ENCODE data around the gene NDUFA6.
"Not testable (repeated sequence)": the region's sequence is repeated elsewhere in the genome, so short reads cannot be mapped to it uniquely, and the experiment has no call there.

Gene NDUFA6

DNA sequence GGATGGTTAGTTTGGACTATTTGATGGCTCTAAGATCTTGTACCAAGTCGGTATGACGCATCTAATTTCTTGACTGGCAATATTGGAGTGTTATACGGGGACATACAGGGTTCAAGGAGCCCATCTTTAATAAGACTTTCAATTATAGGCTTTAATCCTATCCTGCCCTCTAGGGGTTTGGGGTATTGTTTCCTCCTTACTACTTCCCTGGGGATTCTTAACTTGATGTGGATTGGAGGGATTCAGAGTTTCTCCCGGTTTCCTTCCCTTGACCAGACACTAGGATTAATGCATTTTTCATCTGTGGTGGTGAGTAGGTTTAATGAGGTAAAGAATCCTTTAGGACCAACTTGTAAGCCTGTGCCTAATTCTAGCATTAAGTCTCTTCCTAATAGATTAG is 21.2 kb upstream of the NDUFA6 start:
- no peak for DNase-seq

DNA sequence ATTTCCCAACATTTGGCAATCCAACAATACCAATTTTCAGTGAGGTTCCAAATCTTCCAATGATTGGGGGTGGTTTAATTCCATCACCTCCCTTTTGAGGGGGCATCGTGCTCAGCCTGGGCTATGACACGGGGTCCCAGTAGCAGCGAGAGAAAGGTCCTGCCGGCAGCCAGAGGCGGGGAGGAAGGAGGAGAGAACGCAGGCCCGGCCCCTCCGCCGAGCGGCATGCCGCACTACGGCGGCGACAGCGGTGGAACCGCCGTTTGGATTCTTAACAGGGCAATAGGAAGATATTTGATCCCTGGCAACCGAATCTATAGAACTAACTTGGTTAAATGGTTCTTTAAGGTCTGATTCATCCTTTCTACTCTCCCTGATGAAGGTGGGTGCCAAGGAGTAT is 18.3 kb upstream of the NDUFA6 start:
- no peak for DNase-seq

DNA sequence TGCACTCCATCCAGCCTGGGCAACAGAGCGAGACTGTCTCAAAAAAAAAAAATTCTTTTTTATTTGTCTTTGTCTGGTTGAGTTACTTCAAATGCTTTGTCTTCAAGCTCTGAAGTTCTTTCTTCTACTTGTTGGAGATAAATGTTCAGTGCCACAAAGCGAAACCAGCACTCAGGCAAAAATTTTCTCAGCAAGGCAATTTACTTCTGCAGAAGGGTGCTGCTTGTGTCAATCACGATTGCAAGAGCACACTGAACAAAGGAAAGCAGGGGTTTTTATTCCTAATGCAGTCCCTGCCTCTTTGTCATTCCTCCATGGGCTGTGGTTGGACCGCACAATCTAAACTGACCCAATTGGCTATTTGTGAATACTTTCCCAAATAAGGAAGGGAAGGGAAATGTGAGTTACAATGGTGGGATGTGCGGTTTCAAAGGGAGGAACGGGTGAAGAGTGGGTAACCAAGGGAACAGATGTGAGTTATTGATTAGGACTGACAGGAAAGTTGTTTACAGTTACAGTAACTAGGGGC is 13.8 kb upstream of the NDUFA6 start:
- not testable (repeated sequence) for DNase-seq

DNA sequence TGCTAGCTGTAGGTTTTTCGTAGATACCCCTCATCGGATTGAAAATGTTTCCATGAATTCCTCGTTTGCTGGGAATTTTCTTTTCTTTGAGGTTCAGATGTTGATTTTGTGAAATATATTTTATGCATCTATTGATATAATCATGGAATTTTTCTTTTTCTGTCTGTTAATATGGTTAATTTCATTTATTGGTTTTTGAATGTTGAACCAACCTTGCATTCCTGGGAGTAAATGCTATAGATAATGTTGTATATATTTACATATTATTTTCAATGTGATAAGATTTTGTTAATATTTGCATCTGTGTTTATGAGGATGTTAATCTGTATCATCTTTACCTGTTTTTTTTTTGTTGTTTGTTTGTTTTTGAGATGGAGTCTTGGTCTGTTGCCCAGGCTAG is 10.6 kb upstream of the NDUFA6 start:
- no peak for DNase-seq

- no peak for DNase-seq
Measured at GRCh38 chr22:42091455-42091782, 847 bp upstream of the NDUFA6 start.

DNA sequence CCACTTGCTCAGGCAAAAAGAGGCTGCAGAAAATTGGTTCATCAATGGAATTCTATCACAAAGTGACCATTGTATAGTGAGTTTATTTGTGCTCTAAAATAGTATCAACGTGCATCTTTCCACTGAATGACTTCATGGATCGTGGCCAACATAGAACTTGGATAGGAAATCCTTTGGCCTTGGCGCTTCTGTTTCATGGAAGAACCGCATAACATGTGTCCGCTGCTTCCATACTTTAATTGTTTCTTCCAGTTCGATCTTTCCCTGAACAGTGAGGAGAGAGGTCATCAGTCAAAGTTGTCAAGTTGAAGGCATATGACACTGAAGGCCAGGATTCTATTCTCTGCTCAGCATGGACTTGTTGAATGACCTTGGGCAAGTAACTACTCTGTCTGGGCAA is 4.5 kb downstream of the NDUFA6 start:
- DNase-seq, result no peak

DNA sequence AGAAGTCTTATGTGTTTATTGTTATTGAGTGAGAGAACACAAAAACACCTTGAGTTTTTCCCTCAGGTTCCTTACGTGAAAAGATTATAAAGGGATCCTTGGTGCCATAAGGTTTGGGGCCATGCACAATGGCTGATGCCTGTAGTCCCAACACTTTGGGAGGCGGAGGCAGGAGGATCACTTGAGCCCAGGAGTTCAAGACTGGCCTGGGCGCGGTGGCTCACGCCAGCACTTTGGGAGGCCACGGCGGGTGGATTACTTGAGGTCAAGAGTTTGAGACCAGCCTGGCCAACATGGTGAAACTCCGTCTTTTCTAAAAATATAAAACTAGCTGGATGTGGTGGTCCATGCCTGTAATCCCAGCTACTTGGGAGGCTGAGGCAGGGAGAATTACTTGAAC is 5.7 kb downstream of the NDUFA6 start:
- DNase-seq, result no peak

GRCh38 chr22:42083119-42083518 is 7.5 kb downstream of the NDUFA6 start:
- no peak for DNase-seq

- DNase-seq, result no peak
Measured at GRCh38 chr22:42080287-42080686, 10.3 kb downstream of the NDUFA6 start.

DNA sequence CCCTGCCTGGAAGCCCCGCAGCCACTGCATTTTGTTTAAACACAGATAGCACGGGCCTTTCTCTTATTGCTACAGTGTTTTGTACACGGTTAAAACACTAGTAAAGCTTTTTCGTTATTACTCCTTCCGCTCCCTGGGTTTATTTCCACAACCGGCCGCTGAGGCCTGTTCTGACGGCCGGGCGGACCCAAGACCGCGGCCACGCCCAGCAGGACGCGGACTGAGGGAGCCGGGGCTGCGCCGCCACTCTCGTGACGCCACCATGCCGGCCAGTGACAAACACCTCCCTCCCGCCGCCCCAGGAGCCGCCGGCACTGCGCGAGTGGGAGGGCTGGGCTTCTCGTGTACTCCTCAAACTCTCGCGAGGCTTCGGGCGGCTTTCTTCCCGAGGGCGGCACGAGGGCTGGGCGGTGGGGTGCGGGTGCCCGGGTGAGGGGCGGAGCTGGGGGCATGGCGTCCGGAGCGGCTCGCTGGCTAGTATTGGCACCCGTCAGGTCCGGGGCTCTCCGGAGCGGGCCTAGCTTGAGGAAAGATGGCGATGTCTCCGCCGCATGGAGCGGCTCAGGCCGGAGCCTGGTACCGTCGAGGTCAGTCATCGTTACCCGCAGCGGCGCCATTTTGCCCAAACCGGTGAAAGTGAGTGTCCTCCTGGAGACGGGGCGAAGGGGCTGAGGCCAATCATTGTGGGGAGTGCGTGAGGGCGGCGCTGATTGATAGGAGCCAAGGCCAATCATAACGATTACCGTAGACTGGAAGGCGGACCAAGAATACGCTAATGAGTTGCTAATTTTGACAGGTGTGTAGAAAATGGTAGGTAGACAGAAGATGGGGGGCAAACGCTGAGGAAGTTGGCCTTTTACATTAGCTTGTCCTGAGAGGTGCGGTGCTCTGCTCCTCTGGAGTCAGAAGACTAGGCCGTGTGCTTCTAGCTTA is 11.0 kb downstream of the NDUFA6 start, which contains the start of gene SMDT1:
Gene SMDT1, plus strand, starts transcription at position 382 of the 933 bp plus-strand sequence. Its CDS starts 69 bp downstream, at position 451.
- DNase-seq, result peak; percentile 85

GRCh38 chr22:42078469-42079318 is 11.9 kb downstream of the NDUFA6 start:
- DNase-seq, result no peak

- no peak for DNase-seq
Measured at GRCh38 chr22:42077486-42078125, 13.0 kb downstream of the NDUFA6 start.

DNA sequence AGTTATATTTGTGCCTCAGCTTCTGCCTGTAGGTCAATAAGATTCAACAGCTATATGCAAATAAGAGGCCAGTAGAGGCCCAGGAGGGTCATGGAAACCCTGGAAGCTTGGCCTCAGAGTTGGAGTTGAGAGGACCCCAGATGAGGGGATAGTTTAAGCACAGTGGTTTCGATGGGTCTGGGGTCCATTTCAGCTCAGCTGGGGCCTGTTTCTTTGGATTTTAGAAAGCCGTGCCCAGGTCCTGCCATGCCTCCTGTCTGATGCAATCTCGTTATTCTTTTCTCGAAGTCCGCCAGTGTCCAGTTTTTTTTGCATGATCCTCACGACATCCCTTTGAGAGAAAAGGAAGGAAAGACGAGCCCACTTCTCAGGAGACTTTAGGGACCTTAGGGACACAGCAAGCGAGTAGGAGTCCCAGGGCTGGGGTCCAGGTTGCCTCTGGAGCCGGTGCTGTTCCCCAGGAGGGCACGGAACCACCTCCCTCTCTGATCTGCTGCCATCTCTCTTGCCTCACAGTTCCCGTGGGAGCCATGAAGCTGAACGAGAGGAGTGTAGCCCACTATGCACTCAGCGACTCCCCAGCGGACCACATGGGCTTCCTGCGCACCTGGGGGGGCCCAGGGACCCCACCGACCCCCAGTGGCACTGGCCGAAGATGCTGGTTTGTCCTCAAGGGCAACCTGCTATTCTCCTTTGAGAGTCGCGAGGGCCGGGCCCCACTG is 13.6 kb downstream of the NDUFA6 start:
- no peak for DNase-seq

- no peak for DNase-seq
Measured at GRCh38 chr22:42074846-42075676, 15.5 kb downstream of the NDUFA6 start.

DNA sequence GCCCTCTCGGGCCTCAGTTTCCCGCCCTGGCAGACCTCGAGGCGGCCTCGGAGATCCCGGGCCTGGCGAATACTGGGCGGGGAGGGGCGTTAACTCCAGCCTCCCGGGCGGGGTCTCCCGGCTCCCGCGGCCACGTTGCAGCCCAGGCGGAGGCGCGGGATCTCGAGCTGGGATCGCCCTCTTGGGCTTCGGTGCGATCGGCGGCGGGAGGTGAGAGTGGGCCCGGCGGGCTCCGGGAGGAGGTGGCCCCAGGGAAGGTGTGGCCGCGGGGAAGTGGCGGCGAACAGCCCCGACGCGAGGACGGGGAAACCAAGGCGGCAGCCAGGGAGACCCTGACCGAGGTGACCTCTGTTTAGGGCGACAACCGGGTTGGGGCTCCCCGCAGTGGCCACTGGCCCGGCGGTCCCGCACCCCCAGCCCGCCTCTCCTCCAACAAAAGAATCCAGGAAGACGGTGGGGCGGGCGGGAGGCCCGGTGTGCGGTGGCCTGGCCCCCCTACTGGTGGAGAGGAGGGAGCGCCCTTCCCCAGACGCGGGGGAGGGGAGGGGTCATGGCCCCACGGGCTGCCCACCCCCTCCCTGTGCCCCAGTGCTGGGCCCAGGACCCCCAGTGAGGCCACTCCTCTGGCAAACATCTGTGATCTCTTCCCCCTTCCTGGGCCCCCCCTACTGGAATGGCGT is 16.3 kb downstream of the NDUFA6 start, which contains the start of gene PHETA2:
Gene PHETA2, plus strand, starts transcription at position 117 of the 680 bp plus-strand sequence. CDS start 3,046 bp downstream, outside the sequence.
- no peak for DNase-seq

DNA sequence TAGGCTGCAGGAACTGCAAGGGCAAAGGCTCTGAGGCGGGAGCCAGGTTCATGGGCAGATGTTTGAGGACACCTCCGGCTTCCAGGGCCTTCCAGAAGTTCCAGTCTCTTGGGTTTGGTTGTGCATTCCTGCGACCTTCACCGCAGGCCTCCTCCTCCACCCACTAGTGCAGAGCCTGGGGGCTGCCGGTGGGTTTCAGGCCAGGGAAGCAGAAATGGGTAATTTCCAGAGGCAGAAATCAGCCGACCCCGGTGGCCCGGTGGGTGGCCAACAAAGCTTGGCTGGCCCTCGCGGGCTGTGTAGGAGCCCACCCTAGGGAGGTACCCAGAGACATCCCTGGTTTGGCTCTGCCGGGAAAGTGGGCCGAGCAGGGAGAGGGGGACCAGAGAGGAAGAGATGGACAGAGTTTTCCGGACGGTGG is 16.9 kb downstream of the NDUFA6 start:
- no peak for DNase-seq

- no peak for DNase-seq
Measured at GRCh38 chr22:42072606-42073330, 17.8 kb downstream of the NDUFA6 start.

DNA sequence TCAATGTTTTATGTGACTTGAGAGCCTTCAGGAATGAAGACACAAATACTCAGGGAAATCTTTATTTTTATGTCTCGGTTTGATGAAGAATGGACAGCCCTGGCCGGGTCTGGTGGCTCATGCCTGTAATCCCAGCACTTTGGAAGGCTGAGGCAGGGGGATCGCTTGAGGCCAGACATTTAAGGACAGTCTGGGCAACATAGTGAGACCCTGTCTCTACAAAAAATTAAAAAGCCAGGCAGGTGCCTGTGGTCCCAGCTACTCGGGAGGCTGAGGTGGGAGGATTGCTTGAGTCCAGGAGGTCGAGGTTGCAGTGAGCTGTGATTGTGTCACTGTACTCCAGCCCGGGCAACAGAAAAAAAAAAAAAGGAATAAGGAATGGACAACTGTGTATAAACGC is 19.1 kb downstream of the NDUFA6 start:
- DNase-seq, result not testable (repeated sequence)

DNA sequence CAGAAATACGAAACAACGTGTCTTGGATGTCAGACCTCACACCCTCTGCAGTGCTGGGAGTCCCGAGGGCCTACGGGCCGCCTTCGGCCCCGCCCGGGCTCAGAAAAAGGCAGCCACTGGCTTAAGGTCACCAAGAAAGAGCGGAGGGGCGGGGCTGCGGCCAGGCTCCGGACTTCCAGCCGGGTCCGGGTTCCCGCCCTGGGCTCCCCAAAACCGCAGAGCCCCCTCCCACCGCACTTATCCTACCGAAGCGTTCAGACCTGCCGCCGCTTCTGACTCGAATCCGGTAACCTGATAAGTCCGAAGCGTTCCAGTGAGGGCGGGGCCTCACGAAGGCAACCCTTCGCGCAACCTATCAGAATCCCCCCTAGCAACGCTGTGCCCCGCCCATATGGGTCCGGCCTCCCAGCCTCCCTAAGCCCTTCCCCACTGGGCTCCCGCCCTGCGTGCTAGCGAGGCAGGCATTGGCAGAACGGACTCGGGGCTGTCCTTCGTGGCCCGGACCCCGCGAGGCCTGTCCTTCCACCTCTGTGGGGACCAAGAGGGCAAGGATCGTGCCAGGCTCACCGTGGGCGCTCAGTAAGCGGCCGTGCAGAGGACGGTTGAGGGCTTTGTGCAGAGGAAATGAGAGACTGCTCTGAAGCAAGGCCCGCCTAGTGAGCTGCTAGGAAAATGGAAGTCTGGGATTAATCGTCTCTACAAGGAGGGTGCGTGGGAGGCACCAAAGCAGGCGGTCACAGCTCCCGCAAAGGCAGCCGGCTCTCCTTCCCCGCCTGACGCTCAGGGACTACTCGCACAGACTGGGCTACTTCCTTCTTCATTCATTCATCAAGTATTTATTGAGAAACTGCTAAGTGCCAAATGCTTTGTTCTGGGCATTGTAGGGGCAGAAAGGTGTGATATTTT is 19.8 kb downstream of the NDUFA6 start, which contains the start of gene NAGA:
Gene NAGA, minus strand, starts transcription at position 296 of the 906 bp plus-strand sequence. CDS start 515 bp downstream, outside the sequence.
- peak; percentile 81 for DNase-seq

Data from NCI-H2081 treated with DMSO at 0.1 percent for 48 hours (cell line).